Endodermal cell (in vitro differentiated cells): Measurements from ENCODE around the gene ZC3H12C. TPM values are rescaled to one million over a fixed set of nuclear protein-coding genes. Genes with fewer than 3 reads are reported as not detected.
A peak's percentile ranks its signal among the peaks of the same experiment; 100 is the strongest.

ENCODE experiments used
- DNase-seq: peaks from one replicate; pipeline ENCODE4 v3.0.0-alpha.2; 2017
- H3K27ac ChIP-seq: 2 replicates; pipeline ENCODE4 v1.5.1; 2013; ENCODE audit warnings: mild to moderate bottlenecking, low read depth, low read length, moderate library complexity
- H3K27me3 ChIP-seq: 2 replicates; pipeline ENCODE4 v1.6.1; 2013; ENCODE audit warnings: mild to moderate bottlenecking, low read length, moderate library complexity; ENCODE audit not compliant: insufficient read depth, control insufficient read depth, poor library complexity, severe bottlenecking
- H3K36me3 ChIP-seq: 2 replicates; pipeline ENCODE4 v1.7.0; 2013; ENCODE audit warnings: mild to moderate bottlenecking, low read length, moderate library complexity; ENCODE audit not compliant: control insufficient read depth, insufficient read depth
- H3K4me1 ChIP-seq: one replicate; pipeline ENCODE4 v1.7.0; 2013; ENCODE audit warnings: low read length; ENCODE audit not compliant: control insufficient read depth, insufficient read depth
- H3K4me3 ChIP-seq: 2 replicates; pipeline ENCODE4 v1.5.1; 2013; ENCODE audit warnings: mild to moderate bottlenecking, low read length, moderate library complexity
- H3K9ac ChIP-seq: 2 replicates; pipeline ENCODE4 v1.6.1; 2013; ENCODE audit warnings: mild to moderate bottlenecking, low read length, moderate library complexity; ENCODE audit not compliant: poor library complexity, severe bottlenecking; ENCODE audit errors: extremely low read depth
- H3K9me3 ChIP-seq: 2 replicates; pipeline ENCODE4 v1.6.1; 2013; ENCODE audit warnings: mild to moderate bottlenecking, low read length, moderate library complexity; ENCODE audit not compliant: control insufficient read depth
- H3K27ac Mint-ChIP-seq: 2 replicates; pipeline ENCODE4 v1.8.0; 2020; ENCODE audit warnings: mixed read lengths
- H3K27me3 Mint-ChIP-seq: 2 replicates; pipeline ENCODE4 v1.8.0; 2021; ENCODE audit warnings: mild to moderate bottlenecking, mixed read lengths; ENCODE audit not compliant: insufficient read depth
- H3K36me3 Mint-ChIP-seq: 2 replicates; pipeline ENCODE4 v1.8.0; 2020; ENCODE audit warnings: low read depth, mixed read lengths
- H3K4me1 Mint-ChIP-seq: 2 replicates; pipeline ENCODE4 v1.8.0; 2020; ENCODE audit warnings: mixed read lengths
- H3K4me3 Mint-ChIP-seq: 2 replicates; pipeline ENCODE4 v1.8.0; 2020; ENCODE audit warnings: mild to moderate bottlenecking, moderate library complexity, mixed read lengths
- H3K9me3 Mint-ChIP-seq: 2 replicates; pipeline ENCODE4 v1.8.0; 2020; ENCODE audit warnings: mild to moderate bottlenecking, mixed read lengths
- WGBS, 2 experiments: methylation state at CpG; one replicate each; pipeline versions ENCODE4 v1.1.5 to v1.1.7; 2013; ENCODE audit warnings: missing lambda C conversion rate in 2 of 2, mixed read lengths in 1 of 2; ENCODE audit not compliant: insufficient coverage in 1 of 2, insufficient read length in 1 of 2; 5-methylcytosine and 5-hydroxymethylcytosine counted together
- total RNA-seq, 2 donors: library from RNA; stranded (reverse); fragmentation: NEBNext Ultra II Directional in 1 of 2; extraction: Animal tissue kit (Norgen Biotek cat#: 25700) in 1 of 2; gene quantifications; 2 replicates in 1 of 2; 3 replicates in 1 of 2; pipeline ENCODE4 v1.2.1, GENCODE V29; 2021
- TF ChIP-seq, protein P1 (sequence below): fragments of 200-600 bp; sonication (generic); conservative IDR thresholded peaks from 2 replicates; pipeline ENCODE4 v1.5.0; 2021; ENCODE audit warnings: antibody characterized with exemption, mild to moderate bottlenecking

Gene ZC3H12C
- total RNA-seq, 2 donors from 2014 or later, result 4.1 to 5.6 TPM

DNA sequence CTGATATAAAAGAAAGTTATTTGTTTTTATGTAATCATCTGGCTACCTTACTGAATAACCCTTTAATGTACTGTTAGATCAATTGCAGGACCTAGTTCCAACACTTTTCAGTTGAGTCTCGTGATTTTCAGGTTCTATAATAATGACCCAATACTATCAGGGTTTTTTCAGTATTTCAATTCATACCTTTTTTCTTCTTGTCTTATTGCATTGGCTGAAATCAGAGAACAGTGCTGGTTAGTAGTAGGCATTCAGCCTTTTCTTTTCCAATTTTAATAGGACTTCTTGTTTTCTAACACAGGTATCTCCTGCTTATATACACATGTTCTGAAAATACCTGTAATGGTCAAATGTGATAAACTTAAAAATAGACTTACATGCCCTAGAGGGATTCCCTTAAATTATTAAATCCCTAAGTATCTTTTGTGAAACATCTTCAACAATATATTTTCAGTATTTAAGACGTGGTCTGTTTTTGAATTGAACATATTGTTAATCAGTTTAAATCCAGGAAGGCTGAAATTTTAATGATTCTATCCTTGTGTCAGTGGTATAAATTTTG is 13.6 kb downstream of the ZC3H12C start:
- Histone ChIP-seq H3K9me3 (peaks cover 14% of the 10 kb centered on the region), H3K4me3 (peak overlapping the region; percentile 22), H3K4me1 (no peaks in the 10 kb centered on the region), H3K27ac (no peak overlapping the region), H3K9ac (no peak overlapping the region), H3K27me3 (no peaks in the 10 kb centered on the region), H3K36me3 (peaks cover 9% of the 10 kb centered on the region)
- H3K4me3 Mint-ChIP-seq, result no peak overlapping the region
- no peak for DNase-seq
- H3K9me3 Mint-ChIP-seq, result peaks cover 9% of the 10 kb centered on the region
- H3K4me1 Mint-ChIP-seq, result no peaks in the 10 kb centered on the region
- no peak overlapping the region for H3K27ac Mint-ChIP-seq
- peaks cover 12% of the 10 kb centered on the region for H3K36me3 Mint-ChIP-seq
- TF ChIP-seq, protein P1, sequence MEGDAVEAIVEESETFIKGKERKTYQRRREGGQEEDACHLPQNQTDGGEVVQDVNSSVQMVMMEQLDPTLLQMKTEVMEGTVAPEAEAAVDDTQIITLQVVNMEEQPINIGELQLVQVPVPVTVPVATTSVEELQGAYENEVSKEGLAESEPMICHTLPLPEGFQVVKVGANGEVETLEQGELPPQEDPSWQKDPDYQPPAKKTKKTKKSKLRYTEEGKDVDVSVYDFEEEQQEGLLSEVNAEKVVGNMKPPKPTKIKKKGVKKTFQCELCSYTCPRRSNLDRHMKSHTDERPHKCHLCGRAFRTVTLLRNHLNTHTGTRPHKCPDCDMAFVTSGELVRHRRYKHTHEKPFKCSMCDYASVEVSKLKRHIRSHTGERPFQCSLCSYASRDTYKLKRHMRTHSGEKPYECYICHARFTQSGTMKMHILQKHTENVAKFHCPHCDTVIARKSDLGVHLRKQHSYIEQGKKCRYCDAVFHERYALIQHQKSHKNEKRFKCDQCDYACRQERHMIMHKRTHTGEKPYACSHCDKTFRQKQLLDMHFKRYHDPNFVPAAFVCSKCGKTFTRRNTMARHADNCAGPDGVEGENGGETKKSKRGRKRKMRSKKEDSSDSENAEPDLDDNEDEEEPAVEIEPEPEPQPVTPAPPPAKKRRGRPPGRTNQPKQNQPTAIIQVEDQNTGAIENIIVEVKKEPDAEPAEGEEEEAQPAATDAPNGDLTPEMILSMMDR, result no peak
- no peaks in the 10 kb centered on the region for H3K27me3 Mint-ChIP-seq
- WGBS, 2 experiments, result 98 to 100% methylated on average over 1 to 2 of the region's 2 CpGs

DNA sequence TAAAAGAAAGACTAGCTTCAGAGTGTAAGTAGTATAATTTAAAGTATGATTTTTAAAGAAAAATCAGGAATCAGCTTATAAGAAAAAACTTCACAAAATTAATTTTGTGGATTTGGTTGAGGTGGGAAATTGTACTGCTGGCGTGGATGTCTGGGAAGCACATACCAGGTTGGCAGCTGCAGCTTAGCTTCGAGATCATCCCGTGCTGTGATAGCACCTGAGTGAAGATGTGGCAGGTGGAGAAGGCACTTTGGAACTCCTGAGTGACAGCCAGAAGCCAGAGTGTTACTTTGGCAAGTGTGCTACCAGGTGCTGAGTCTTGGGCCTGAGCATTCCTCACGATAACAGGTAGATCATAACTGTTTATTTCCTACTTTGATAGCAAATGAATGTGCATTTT is 17.7 kb downstream of the ZC3H12C start:
- Histone ChIP-seq H3K9me3 (peaks cover 11% of the 10 kb centered on the region), H3K36me3 (no peaks in the 10 kb centered on the region), H3K4me1 (no peaks in the 10 kb centered on the region), H3K4me3 (no peak overlapping the region), H3K27ac (no peak overlapping the region), H3K27me3 (no peaks in the 10 kb centered on the region), H3K9ac (no peak overlapping the region)
- TF ChIP-seq, protein P1, result no peak
- Mint-ChIP-seq H3K9me3 (peaks cover 9% of the 10 kb centered on the region), H3K4me3 (no peak overlapping the region), H3K36me3 (peaks cover 9% of the 10 kb centered on the region), H3K27ac (no peak overlapping the region), H3K4me1 (peaks cover 2% of the 10 kb centered on the region), H3K27me3 (no peaks in the 10 kb centered on the region)
- no peak for DNase-seq
- WGBS, 2 experiments, result 93 to 100% methylated on average over 2 to 4 of the region's 4 CpGs

DNA sequence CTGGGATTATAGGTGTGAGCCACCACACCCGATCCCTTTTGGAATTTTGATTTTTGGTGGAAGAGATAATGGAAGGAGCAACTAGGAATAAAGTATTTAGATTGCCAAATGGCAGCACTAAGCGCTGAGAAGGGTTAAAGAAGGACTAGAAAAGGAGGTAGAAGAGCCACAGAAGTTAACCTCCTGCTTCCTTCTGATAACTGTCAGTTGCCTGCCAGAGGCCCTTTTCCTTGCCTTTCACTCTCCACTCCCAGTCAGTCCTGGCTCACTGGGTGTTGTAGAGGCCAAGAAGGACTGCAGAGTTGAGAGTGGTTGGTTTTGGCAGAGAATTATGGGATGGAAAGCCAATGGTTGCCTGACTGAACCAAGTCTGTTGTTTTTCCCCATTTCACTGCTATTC is 19.3 kb downstream of the ZC3H12C start:
- no peak overlapping the region for H3K27ac ChIP-seq
- H3K27me3 ChIP-seq, result no peaks in the 10 kb centered on the region
- no peaks in the 10 kb centered on the region for H3K9me3 ChIP-seq
- WGBS, 2 experiments, result 92 to 94% methylated on average over 2 of the region's 2 CpGs
- Mint-ChIP-seq H3K4me3 (no peak overlapping the region), H3K27me3 (no peaks in the 10 kb centered on the region), H3K9me3 (no peaks in the 10 kb centered on the region), H3K36me3 (peaks cover 3% of the 10 kb centered on the region), H3K4me1 (peaks cover 2% of the 10 kb centered on the region), H3K27ac (no peak overlapping the region)
- H3K36me3 ChIP-seq, result no peaks in the 10 kb centered on the region
- H3K9ac ChIP-seq, result no peak overlapping the region
- TF ChIP-seq, protein P1, result no peak
- no peak overlapping the region for H3K4me3 ChIP-seq
- no peak for DNase-seq
- no peaks in the 10 kb centered on the region for H3K4me1 ChIP-seq
